HepG2 (cell line): ENCODE data around the gene IFT43. TPM values are rescaled to one million over a fixed set of nuclear protein-coding genes. Genes with fewer than 3 reads are reported as not detected.

Source experiments
- ATAC-seq: fragments of 200-7000 bp; cut with Tn5 transposase; 3 replicates; pipeline ENCODE4 v1.9.1; 2020; ENCODE audit warnings: mild to moderate bottlenecking, moderate library complexity
- BruUV-seq: library from RNA; stranded (reverse); fragments of 400-500 nt; replicated peaks from 2 replicates; lab custom pipeline; 2021; lab: Mats Ljungman, UMichigan
- CTCF ChIA-PET: fragments of 300-600 bp; formaldehyde crosslinking; extraction: SDS; loops from one replicate; lab custom pipeline; 2021; ENCODE audit warnings: low total read pairs, inconsistent platforms, low intra/inter-chr PET ratio; lab: Yijun Ruan, JAX
- POLR2A ChIA-PET: fragments of 350-600 bp; sonication (Branson Sonifier 250); formaldehyde crosslinking; loops from one replicate; lab custom pipeline; 2020; ENCODE audit warnings: antibody characterized with exemption, inconsistent platforms; lab: Yijun Ruan, JAX
- DNase-seq: peaks from one replicate; pipeline ENCODE4 v3.0.0-alpha.2; 2015; ENCODE audit warnings: low spot score
- FAIRE-seq: peaks from 3 replicates; lab custom pipeline; 2011; peaks lifted over from hg19 to GRCh38; lab: Jason Lieb, UNC
- H2AFZ ChIP-seq: one replicate; pipeline ENCODE4 v1.6.1; 2011; ENCODE audit warnings: low read length, inconsistent platforms
- H3K27ac ChIP-seq: fragments of 300-600 bp; 3 replicates; pipeline ENCODE4 v1.8.0; 2011; ENCODE audit warnings: mixed run types, mild to moderate bottlenecking, mixed read lengths, low read length, inconsistent platforms; ENCODE audit not compliant: insufficient read depth; ENCODE audit errors: extremely low read length
- H3K27me3 ChIP-seq, 2 experiments: fragments of 200-600 bp in 1 of 2; 2 replicates in 1 of 2; 3 replicates in 1 of 2; pipeline versions ENCODE4 v1.6.0 to v1.8.0; 2011; ENCODE audit warnings: low read length in 2 of 2, mild to moderate bottlenecking in 2 of 2, moderate library complexity in 2 of 2, inconsistent platforms in 1 of 2; ENCODE audit not compliant: insufficient read depth in 2 of 2, control insufficient read depth in 1 of 2
- H3K36me3 ChIP-seq, 2 experiments: fragments of 200-600 bp in 1 of 2; replicated peaks in 1 of 2; 2 replicates in 1 of 2; 3 replicates in 1 of 2; pipeline versions ENCODE4 v1.5.1 to v1.8.0; 2011; ENCODE audit warnings: low read length in 2 of 2, inconsistent platforms in 1 of 2; ENCODE audit not compliant: insufficient read depth in 2 of 2, control insufficient read depth in 1 of 2
- H3K4me1 ChIP-seq: 2 replicates; pipeline ENCODE4 v1.5.1; 2012; ENCODE audit warnings: low read length, inconsistent platforms; ENCODE audit not compliant: insufficient read depth
- H3K4me2 ChIP-seq: 2 replicates; pipeline ENCODE4 v1.6.0; 2011; ENCODE audit warnings: low read depth, low read length, inconsistent platforms
- H3K4me3 ChIP-seq, 3 experiments: fragments of 200-600 bp in 1 of 3; sonication (generic), shearing (Covaris generic) in 1 of 3; replicated peaks in 1 of 3; 2 replicates each; pipeline ENCODE4 v1.5.1; 2011 to 2016; ENCODE audit warnings: low read length in 3 of 3, inconsistent platforms in 2 of 3, low read depth in 2 of 3, mild to moderate bottlenecking in 2 of 3, control low read depth in 1 of 3, mixed read lengths in 1 of 3; ENCODE audit not compliant: insufficient read depth in 1 of 3
- H3K79me2 ChIP-seq: one replicate; pipeline ENCODE4 v1.6.1; 2011; ENCODE audit warnings: low read length, inconsistent platforms; ENCODE audit not compliant: insufficient read depth
- H3K9ac ChIP-seq: 2 replicates; pipeline ENCODE4 v1.6.0; 2011; ENCODE audit warnings: mild to moderate bottlenecking, low read depth, low read length, inconsistent platforms; ENCODE audit not compliant: insufficient read depth
- H3K9me3 ChIP-seq: 2 replicates; pipeline ENCODE4 v1.5.1; 2012; ENCODE audit warnings: mild to moderate bottlenecking, low read length
- H4K20me1 ChIP-seq: 2 replicates; pipeline ENCODE4 v1.6.0; 2011; ENCODE audit warnings: inconsistent platforms, mild to moderate bottlenecking, low read length, moderate library complexity; ENCODE audit not compliant: insufficient read depth
- AHR ChIP-seq: IDR thresholded peaks from 2 replicates; pipeline ENCODE4 v1.6.1; 2018; ENCODE audit warnings: missing genetic modification reagents, missing compliant biosample characterization
- CBX1 ChIP-seq: IDR thresholded peaks from one replicate; pipeline ENCODE4 v1.6.1; 2016; ENCODE audit warnings: antibody characterized with exemption, low read depth
- ELF1 ChIP-seq: sonication (generic); formaldehyde crosslinking; IDR thresholded peaks from 2 replicates; pipeline ENCODE4 v1.4.0; 2020; ENCODE audit warnings: missing genetic modification reagents
- MXD4 ChIP-seq: IDR thresholded peaks from 2 replicates; pipeline ENCODE4 v1.6.1; 2016; ENCODE audit warnings: mild to moderate bottlenecking, missing biosample characterization, missing genetic modification reagents
- NFRKB ChIP-seq: fragments of 450-650 bp; IDR thresholded peaks from 2 replicates; pipeline ENCODE4 v1.6.1; 2017
- SIX4 ChIP-seq: sonication (generic); formaldehyde crosslinking; IDR thresholded peaks from 2 replicates; pipeline ENCODE4 v1.4.0; 2020; ENCODE audit warnings: missing genetic modification reagents
- SP4 ChIP-seq: sonication (generic); formaldehyde crosslinking; IDR thresholded peaks from 2 replicates; pipeline ENCODE4 v1.8.1; 2023; ENCODE audit warnings: mild to moderate bottlenecking, missing genetic modification reagents
- TBL1XR1 ChIP-seq: fragments of 150-350 bp; IDR thresholded peaks from 2 replicates; pipeline ENCODE4 v1.6.1; 2014; ENCODE audit warnings: borderline replicate concordance, low read length; ENCODE audit not compliant: partially characterized antibody
- ZFP1 ChIP-seq: IDR thresholded peaks from 2 replicates; pipeline ENCODE4 v1.6.1; 2016
- ZNF253 ChIP-seq: sonication (generic); formaldehyde crosslinking; IDR thresholded peaks from 2 replicates; pipeline ENCODE4 v1.8.0; 2022; ENCODE audit warnings: mild to moderate bottlenecking, missing genetic modification reagents, borderline replicate concordance
- ZNF451 ChIP-seq: sonication (generic); formaldehyde crosslinking; IDR thresholded peaks from 2 replicates; pipeline ENCODE4 v1.5.0; 2020; ENCODE audit warnings: mild to moderate bottlenecking, missing genetic modification reagents
- ZNF773 ChIP-seq: sonication (generic); formaldehyde crosslinking; IDR thresholded peaks from 2 replicates; pipeline ENCODE4 v1.4.0; 2020; ENCODE audit warnings: missing genetic modification reagents, borderline replicate concordance
- WGBS: methylation state at CpG from one replicate; pipeline ENCODE4 v1.1.6; 2017; ENCODE audit warnings: low lambda C conversion rate; 5-methylcytosine and 5-hydroxymethylcytosine counted together
- in situ Hi-C: cut with HindIII; loops from 2 replicates; pipeline ENCODE4 v1.10.0; 2017; ENCODE audit warnings: low pct_unique_long_range_greater_than_20kb; ENCODE audit not compliant: extremely low pct_ligation_motif_present
- intact Hi-C: fragments of 100-400 bp; cut with micrococcal nuclease; formaldehyde crosslinking; loops from one replicate; pipeline ENCODE4 v1.10.0; 2022; ENCODE audit not compliant: unreplicated experiment
- polyA plus RNA-seq, 8 experiments: library from polyadenylated mRNA; depleted of rRNA in 3 of 8; stranded (reverse) in 7 of 8; unstranded in 1 of 8; fragments of >200 nt; fragmentation: Illumina TruSeq in 4 of 8; extraction: Trizol in 4 of 8; gene quantifications; 2 replicates each; pipeline versions ENCODE4 v1.2.1 to v1.2.3, GENCODE V29; 2011 to 2016; ENCODE audit warnings: low read depth in 4 of 8, missing spikeins in 1 of 8, mixed read lengths in 1 of 8; ENCODE audit not compliant: insufficient read depth in 1 of 8
- total RNA-seq, 5 experiments: library from RNA; depleted of rRNA; stranded (reverse); fragments of >200 nt; fragmentation: Illumina TruSeq; extraction: Trizol; gene quantifications; 2 replicates each; pipeline ENCODE4 v1.2.3, GENCODE V29; 2016; ENCODE audit warnings: low read depth in 1 of 5
- TF ChIP-seq, protein P1 (sequence below): sonication (generic); formaldehyde crosslinking; IDR thresholded peaks from one replicate; pipeline ENCODE4 v1.5.1; 2020; ENCODE audit warnings: mild to moderate bottlenecking, missing genetic modification reagents; ENCODE audit errors: not compliant biosample characterization

IFT43 gene
- total and polyA plus RNA-seq, 2 of the 13 experiments (the other 11 are each of a cell fraction or from before 2014, with no cell fraction given) = 0.15 to 0.55 TPM

GRCh38 chr14:76024211-76024907, 38.8 kb downstream of the IFT43 start:
- Histone ChIP-seq H3K9ac (no peak overlapping the region), H3K79me2 (no peaks in the 10 kb centered on the region), H4K20me1 (no peaks in the 10 kb centered on the region), H3K4me3 (no peak overlapping the region), H3K4me2 (no peak overlapping the region), H2AFZ (no peak overlapping the region), H3K27me3 (no peaks in the 10 kb centered on the region), H3K36me3 (no peaks in the 10 kb centered on the region), H3K9me3 (peaks cover 8% of the 10 kb centered on the region; the same call in 1 of the 2 replicates), H3K27ac (no peak overlapping the region), H3K4me1 (no peaks in the 10 kb centered on the region)
- intact Hi-C loops (no loop called here), in situ Hi-C loops (no loop called here)
- FAIRE-seq (no peak), ATAC-seq (no peak), DNase-seq (no peak)
- CTCF ChIA-PET = no interaction called here
- no peak for TF ChIP-seq TBL1XR1
- TF ChIP-seq ZNF253 (CRISPR knock-in tag) = no peak
- no peak for TF ChIP-seq CBX1
- TF ChIP-seq ELF1 (CRISPR knock-in tag) = no peak
- TF ChIP-seq, protein P1, sequence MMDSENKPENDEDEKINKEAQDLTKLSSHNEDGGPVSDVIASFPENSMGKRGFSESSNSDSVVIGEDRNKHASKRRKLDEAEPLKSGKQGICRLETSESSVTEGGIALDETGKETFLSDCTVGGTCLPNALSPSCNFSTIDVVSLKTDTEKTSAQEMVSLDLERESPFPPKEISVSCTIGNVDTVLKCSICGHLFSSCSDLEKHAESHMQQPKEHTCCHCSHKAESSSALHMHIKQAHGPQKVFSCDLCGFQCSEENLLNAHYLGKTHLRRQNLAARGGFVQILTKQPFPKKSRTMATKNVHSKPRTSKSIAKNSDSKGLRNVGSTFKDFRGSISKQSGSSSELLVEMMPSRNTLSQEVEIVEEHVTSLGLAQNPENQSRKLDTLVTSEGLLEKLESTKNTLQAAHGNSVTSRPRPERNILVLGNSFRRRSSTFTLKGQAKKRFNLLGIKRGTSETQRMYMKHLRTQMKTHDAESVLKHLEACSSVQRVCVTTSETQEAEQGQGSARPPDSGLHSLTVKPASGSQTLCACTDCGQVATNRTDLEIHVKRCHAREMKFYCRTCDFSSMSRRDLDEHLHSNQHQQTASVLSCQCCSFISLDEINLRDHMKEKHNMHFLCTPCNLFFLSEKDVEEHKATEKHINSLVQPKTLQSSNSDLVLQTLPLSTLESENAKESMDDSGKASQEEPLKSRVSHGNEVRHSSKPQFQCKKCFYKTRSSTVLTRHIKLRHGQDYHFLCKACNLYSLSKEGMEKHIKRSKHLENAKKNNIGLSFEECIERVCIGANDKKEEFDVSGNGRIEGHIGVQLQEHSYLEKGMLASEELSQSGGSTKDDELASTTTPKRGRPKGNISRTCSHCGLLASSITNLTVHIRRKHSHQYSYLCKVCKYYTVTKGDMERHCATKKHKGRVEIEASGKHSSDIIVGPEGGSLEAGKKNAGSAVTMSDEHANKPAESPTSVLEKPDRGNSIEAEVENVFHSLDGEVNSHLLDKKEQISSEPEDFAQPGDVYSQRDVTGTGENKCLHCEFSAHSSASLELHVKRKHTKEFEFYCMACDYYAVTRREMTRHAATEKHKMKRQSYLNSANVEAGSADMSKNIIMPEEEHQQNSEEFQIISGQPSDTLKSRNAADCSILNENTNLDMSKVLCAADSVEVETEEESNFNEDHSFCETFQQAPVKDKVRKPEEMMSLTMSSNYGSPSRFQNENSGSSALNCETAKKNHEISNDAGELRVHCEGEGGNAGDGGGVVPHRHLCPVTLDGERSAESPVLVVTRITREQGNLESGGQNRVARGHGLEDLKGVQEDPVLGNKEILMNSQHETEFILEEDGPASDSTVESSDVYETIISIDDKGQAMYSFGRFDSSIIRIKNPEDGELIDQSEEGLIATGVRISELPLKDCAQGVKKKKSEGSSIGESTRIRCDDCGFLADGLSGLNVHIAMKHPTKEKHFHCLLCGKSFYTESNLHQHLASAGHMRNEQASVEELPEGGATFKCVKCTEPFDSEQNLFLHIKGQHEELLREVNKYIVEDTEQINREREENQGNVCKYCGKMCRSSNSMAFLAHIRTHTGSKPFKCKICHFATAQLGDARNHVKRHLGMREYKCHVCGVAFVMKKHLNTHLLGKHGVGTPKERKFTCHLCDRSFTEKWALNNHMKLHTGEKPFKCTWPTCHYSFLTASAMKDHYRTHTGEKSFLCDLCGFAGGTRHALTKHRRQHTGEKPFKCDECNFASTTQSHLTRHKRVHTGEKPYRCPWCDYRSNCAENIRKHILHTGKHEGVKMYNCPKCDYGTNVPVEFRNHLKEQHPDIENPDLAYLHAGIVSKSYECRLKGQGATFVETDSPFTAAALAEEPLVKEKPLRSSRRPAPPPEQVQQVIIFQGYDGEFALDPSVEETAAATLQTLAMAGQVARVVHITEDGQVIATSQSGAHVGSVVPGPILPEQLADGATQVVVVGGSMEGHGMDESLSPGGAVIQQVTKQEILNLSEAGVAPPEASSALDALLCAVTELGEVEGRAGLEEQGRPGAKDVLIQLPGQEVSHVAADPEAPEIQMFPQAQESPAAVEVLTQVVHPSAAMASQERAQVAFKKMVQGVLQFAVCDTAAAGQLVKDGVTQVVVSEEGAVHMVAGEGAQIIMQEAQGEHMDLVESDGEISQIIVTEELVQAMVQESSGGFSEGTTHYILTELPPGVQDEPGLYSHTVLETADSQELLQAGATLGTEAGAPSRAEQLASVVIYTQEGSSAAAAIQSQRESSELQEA (CRISPR knock-in tag) = no peak
- TF ChIP-seq SP4 = no peak
- TF ChIP-seq ZFP1 (CRISPR knock-in tag) = no peak
- TF ChIP-seq SIX4 = no peak
- TF ChIP-seq ZNF773 (CRISPR knock-in tag) = no peak
- TF ChIP-seq NFRKB = no peak
- TF ChIP-seq ZNF451 (CRISPR knock-in tag) = no peak
- TF ChIP-seq MXD4 (CRISPR knock-in tag) = no peak
- TF ChIP-seq AHR (CRISPR knock-in tag) = no peak
- POLR2A ChIA-PET = no interaction called here
- WGBS = 28% methylated on average over 4 of the region's 4 CpGs
- no TSS peak for BruUV-seq
